IPS DF 4.7 (cell line): ENCODE data around the gene AP2A2.

Experiments
- DNase-seq: peaks from one replicate; pipeline ENCODE4 v3.0.0-alpha.2; 2013; ENCODE audit warnings: low spot score; ENCODE audit errors: extremely low read depth

The AP2A2 gene

GRCh38 chr11:925496-926301 lies at the start of gene AP2A2:
Gene AP2A2 (plus strand): TSS chr11:925870. CDS start chr11:926022, 152 bp downstream.
- DNase-seq = no peak

DNA sequence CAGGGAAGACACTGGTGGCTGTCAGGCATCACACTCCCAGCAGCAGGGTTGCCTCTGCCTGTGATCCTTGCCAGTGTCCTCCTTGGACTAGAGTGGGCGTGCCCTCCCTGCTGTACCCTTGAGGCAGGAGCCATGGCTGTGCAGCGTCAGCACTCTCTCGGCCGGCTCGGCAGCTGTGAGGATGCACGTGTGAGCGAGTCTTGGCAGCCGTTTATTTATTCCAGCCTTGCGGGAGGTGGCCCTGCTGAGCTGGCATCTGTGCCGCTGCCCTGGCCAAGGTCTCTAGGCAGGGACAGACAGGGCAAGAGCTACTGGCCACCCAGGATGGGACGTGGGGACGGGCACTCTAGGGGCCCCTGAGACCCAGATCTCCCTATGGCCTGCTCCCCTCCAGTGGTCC lies 49.1 kb upstream of the AP2A2 start:
- DNase-seq = no peak

DNA sequence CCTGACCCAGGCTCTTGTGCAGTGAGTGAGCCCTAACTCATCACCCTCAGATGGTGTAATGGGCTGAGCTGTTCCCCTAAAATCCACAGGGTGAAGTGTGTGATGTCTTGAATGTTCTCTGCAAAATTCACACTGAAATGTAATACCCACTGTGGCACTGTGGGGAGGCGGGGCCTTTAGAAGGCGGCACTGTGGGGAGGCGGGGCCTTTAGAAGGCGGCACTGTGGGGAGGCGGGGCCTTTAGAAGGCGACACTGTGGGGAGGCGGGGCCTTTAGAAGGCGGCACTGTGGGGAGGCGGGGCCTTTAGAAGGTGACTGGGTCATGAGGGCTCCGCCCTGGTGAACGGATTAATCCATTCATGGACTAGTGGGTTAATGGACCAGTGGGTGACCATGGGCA lies 48.1 kb upstream of the AP2A2 start:
- DNase-seq = no peak

- no peak for DNase-seq
Measured at GRCh38 chr11:880447-880846, 45.2 kb upstream of the AP2A2 start.

GRCh38 chr11:882596-882995 lies 43.1 kb upstream of the AP2A2 start:
- DNase-seq = no peak

GRCh38 chr11:883527-883926 lies 42.1 kb upstream of the AP2A2 start:
- DNase-seq = no peak

DNA sequence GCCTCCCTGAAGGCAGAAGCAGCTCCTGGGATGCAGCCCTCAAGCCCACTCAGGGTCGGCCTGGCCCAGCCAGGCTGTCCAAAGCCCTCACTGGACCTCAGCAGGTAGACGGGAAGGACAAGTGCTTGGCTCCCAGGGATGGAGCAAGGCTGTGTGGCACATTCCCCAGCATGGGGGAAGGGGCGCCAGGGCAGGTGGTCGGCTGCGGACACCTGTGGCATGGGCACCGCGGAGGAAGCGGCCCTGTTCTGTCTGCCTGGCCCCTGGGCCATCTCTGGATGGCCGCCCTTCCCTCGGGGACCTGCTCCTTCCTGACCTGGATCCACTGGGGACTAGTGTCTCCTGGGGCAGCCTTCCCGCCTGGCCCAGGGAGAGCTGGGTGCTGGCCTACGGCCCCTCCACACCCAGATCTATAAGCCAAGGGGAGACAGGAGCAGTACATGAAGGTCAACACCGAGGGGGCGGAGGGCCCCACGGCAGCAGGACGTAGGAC lies 41.0 kb upstream of the AP2A2 start:
- DNase-seq = no peak

DNA sequence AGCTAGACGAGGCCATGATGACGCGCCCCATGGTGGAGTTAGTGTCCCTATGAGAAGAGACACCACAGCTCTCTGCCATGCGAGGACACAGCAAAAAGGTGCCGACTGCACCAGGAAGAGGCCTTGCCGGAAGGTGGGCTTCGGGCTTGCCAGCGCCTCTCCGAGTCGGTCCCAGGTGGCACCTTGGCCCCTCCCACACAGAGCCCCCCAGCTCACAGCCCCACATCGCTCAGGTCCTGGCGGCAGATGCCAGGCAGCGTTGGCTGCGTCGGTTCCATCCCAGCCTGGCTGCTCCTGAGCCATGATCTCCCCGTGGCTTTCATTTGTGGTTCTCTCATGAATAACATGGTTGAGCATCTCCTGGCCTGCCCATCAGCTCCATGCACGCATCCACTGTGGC lies 39.1 kb upstream of the AP2A2 start:
- DNase-seq = no peak

- no peak for DNase-seq
Measured at GRCh38 chr11:887589-887988, 38.1 kb upstream of the AP2A2 start.

DNA sequence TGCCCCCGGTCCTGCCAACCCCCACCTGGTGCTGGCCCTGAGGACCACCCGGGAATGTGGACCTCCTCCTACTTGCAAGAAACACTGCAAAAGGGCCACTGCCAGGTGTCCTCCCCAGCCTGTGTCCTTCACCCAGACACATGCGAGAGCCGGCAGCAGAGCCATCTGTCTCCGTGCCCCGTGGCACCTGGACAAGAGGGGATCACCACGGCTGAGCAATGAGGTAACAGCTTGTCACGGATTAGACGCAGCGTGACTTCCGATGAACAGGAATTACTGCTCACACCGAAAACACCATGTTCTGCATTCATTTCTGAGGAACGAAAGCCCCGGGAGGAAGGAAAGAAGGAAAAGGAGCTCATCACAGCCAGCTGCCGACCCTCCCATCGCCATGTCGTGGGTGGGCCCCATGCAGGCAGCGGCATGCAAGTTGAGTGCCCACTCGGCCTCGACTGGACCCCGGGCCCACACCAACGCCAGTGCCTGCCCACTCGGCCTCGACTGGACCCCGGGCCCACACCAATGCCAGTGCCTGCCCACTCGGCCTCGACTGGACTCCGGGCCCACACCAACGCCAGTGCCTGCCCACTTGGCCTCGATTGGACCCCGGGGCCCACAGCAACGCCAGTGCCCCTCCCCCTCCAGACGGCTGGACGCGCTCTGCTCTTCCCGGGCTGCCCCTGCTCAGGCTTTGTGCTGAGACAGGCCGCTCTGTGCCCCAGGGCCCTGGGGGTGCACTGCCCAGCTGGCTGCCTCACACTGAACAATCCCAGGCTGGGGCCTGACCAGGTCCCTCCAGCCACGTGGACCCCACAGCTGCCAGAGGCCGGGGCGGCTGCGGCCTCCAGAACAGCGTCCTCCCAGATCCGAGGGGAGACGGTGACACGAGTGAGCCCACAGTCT lies 37.1 kb upstream of the AP2A2 start:
- DNase-seq = no peak

DNA sequence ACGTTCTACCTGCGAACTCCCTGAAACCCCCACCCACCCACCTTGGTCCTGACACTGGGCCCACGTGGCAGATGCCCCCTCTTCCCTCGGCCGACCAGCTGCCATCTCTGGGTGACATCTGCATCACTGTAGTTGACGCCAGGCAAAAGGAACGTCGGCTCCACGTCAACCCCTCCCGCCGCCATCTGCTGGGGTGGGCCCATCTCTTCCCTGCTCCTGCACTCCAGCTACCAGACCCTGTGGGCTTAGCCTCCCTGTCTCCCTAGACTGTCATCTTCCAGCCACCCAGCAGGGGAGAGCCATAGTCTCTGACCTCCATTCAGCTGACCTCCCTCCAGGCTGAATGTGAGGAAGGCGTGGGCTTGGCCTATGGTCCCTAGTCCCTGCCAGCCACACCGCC lies 36.4 kb upstream of the AP2A2 start:
- DNase-seq = no peak

GRCh38 chr11:889687-890475 lies 35.8 kb upstream of the AP2A2 start:
- DNase-seq = no peak

GRCh38 chr11:890794-891540 lies 34.7 kb upstream of the AP2A2 start:
- no peak for DNase-seq

DNA sequence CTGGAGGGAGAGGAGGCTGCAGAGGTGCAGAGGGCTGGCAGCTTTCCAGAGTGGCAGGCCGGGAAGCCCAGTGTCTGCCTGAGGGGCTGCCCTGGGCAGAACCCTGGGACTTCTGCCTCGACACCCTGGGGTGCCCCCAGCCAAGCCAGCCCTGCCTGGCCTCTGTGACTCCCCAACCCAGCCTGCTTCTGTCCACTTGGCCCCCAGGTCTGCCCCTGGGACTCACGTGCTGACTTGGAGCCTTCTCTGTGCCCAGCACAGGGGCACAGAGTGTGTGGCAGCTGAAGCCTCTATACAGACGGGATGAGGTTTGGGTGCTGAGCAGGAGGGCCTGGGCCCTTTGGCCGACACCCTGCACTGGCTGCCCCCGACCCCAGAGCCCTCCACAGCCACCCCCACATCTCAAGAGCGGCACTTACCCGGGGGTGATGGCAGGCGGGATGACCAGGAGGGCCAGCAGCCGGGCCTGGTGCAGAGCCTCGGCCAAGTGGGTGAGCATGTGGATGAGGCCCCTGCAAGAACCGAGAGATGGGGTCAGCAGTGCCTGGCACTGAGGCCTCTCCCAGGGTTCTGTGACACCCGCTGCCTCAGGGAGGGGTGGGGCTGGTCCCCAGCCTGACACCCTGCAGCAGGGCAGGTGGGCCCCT lies 32.5 kb upstream of the AP2A2 start:
- no peak for DNase-seq

- DNase-seq = no peak
Measured at GRCh38 chr11:894575-895201, 31.0 kb upstream of the AP2A2 start.

- no peak for DNase-seq
Measured at GRCh38 chr11:895331-896110, 30.1 kb upstream of the AP2A2 start.

DNA sequence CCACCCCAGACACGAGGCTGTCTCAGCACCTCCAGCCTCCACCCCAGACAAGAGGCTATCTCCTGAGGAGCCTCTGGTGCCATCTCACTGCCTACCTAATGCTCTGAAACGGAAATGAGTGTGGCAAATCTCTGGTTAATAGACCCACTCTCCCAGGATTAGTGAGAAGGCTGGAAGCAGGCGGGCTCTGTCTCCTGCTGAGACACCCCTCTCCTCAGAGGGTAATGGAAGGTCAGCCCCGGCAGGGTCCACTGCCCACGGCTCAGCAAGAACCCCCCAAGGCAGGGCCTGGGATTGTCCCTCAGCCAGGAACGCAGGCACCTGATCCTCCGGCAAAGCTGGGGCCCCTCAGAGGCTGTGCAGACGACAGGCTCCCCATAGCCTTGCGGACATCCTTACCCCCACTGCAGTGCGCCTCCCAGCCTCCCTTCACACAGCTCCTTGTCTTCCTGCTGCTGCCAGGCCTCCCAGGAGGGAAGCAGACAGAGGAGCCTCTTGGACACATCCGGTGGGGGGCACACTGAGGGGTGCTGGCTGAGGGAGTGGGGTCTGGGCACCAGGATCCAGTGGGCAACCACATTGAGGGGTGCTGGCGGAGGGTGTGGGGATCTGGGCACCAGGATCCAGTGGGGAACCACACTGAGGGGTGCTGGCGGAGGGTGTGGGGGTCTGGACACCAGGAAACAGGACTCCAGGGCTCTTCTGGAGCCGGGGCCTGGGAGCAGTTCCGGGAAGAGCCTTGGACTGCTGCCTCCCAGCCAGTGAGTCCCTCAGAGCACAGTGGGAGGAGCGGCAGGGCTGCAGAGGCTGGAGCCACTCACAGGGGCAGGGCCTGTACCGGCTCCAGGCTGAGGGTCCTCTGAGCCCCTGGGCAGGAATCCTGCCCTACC lies 28.2 kb upstream of the AP2A2 start:
- DNase-seq = no peak

GRCh38 chr11:898143-898511 lies 27.5 kb upstream of the AP2A2 start:
- DNase-seq = no peak
